SK-N-SH (cell line): ENCODE measurements around the gene CDH4. TPM values are rescaled to one million over a fixed set of nuclear protein-coding genes. Genes with fewer than 3 reads are reported as not detected.

Experiments used
- CTCF ChIA-PET: fragments of 300-600, 350-600 bp; formaldehyde crosslinking; extraction: SDS; loops from one replicate; lab custom pipeline; 2021; lab: Yijun Ruan, JAX
- POLR2A ChIA-PET: fragments of 350-600 bp; sonication (Branson Sonifier 250); formaldehyde crosslinking; extraction: SDS; loops from one replicate; lab custom pipeline; 2020; ENCODE audit warnings: antibody characterized with exemption, inconsistent platforms; lab: Yijun Ruan, JAX
- DNase-seq: peaks from one replicate; pipeline ENCODE4 v3.0.0; 2012
- H2AFZ ChIP-seq: fragments of 200-600 bp; sonication (generic); 2 replicates; pipeline ENCODE4 v1.8.1; 2016; ENCODE audit warnings: antibody characterized with exemption, mild to moderate bottlenecking, low read depth
- H3F3A ChIP-seq: fragments of 200-600 bp; sonication (generic); replicated peaks from 2 replicates; pipeline ENCODE3; 2016; ENCODE audit warnings: antibody characterized with exemption, mild to moderate bottlenecking; ENCODE audit not compliant: insufficient read depth
- H3K27ac ChIP-seq, 2 experiments: fragments of 200-500 bp in 1 of 2; fragments of 200-600 bp in 1 of 2; sonication (Bioruptor generic) in 1 of 2; sonication (generic), shearing (Covaris generic) in 1 of 2; 2 replicates each; pipeline versions ENCODE4 v1.5.1 to v1.6.1; 2014 to 2016; ENCODE audit warnings: low read depth in 2 of 2, inconsistent platforms in 1 of 2, low read length in 1 of 2, mild to moderate bottlenecking in 1 of 2, mixed read lengths in 1 of 2
- H3K27me3 ChIP-seq: fragments of 200-600 bp; sonication (generic), shearing (Covaris generic); 2 replicates; pipeline ENCODE4 v1.6.1; 2016; ENCODE audit warnings: mixed run types; ENCODE audit not compliant: insufficient read depth
- H3K36me3 ChIP-seq, 2 experiments: fragments of 200-500 bp in 1 of 2; fragments of 200-600 bp in 1 of 2; sonication (Bioruptor generic) in 1 of 2; sonication (generic) in 1 of 2; replicated peaks in 1 of 2; 2 replicates each; pipeline versions ENCODE3 to v1.5.1; 2014 to 2016; ENCODE audit warnings: low read length in 1 of 2, mild to moderate bottlenecking in 1 of 2; ENCODE audit not compliant: insufficient read depth in 2 of 2, control insufficient read depth in 1 of 2
- H3K4me1 ChIP-seq, 2 experiments: fragments of 200-500 bp in 1 of 2; fragments of 200-600 bp in 1 of 2; sonication (Bioruptor generic) in 1 of 2; sonication (generic), shearing (Covaris generic) in 1 of 2; 2 replicates each; pipeline versions ENCODE4 v1.5.1 to v1.6.1; 2014 to 2016; ENCODE audit warnings: low read depth in 1 of 2, low read length in 1 of 2, mixed run types in 1 of 2; ENCODE audit not compliant: insufficient read depth in 2 of 2, control insufficient read depth in 1 of 2
- H3K4me2 ChIP-seq: fragments of 200-600 bp; sonication (generic), shearing (Covaris generic); 2 replicates; pipeline ENCODE4 v1.6.1; 2017; ENCODE audit warnings: mixed run types
- H3K4me3 ChIP-seq, 2 experiments: fragments of 200-500 bp in 1 of 2; fragments of 200-600 bp in 1 of 2; sonication (Bioruptor generic) in 1 of 2; sonication (generic), shearing (Covaris generic) in 1 of 2; 2 replicates each; pipeline versions ENCODE4 v1.5.1 to v1.8.1; 2014 to 2016; ENCODE audit warnings: low read depth in 2 of 2, inconsistent platforms in 1 of 2, low read length in 1 of 2, mild to moderate bottlenecking in 1 of 2, mixed read lengths in 1 of 2, moderate library complexity in 1 of 2
- H3K79me2 ChIP-seq: fragments of 200-600 bp; sonication (generic); 2 replicates; pipeline ENCODE4 v1.8.1; 2017; ENCODE audit warnings: mild to moderate bottlenecking; ENCODE audit not compliant: insufficient read depth
- H3K9ac ChIP-seq: fragments of 200-600 bp; sonication (generic); 2 replicates; pipeline ENCODE4 v1.6.1; 2017; ENCODE audit warnings: mixed run types
- H3K9me2 ChIP-seq: fragments of 200-600 bp; sonication (generic); 2 replicates; pipeline ENCODE4 v1.6.1; 2017; ENCODE audit warnings: mixed run types
- H3K9me3 ChIP-seq: fragments of 200-600 bp; sonication (generic); 2 replicates; pipeline ENCODE4 v1.6.1; 2017; ENCODE audit warnings: mixed run types, mild to moderate bottlenecking, moderate library complexity
- H4K20me1 ChIP-seq: fragments of 200-600 bp; sonication (generic); 2 replicates; pipeline ENCODE4 v1.6.1; 2017; ENCODE audit warnings: mild to moderate bottlenecking, mixed run types; ENCODE audit not compliant: insufficient read depth
- ELF1 ChIP-seq: IDR thresholded peaks from 2 replicates; pipeline ENCODE4 v1.4.0; 2012
- EZH2phosphoT487 ChIP-seq: fragments of 200-600 bp; sonication (generic); IDR thresholded peaks from 2 replicates; pipeline ENCODE4 v1.6.1; 2017; ENCODE audit warnings: low read depth, mixed run types, mild to moderate bottlenecking, antibody characterized with exemption, moderate library complexity, borderline replicate concordance
- FOSL2 ChIP-seq: IDR thresholded peaks from 2 replicates; pipeline ENCODE4 v1.4.0; 2012; ENCODE audit warnings: low read depth, mild to moderate bottlenecking, moderate library complexity, borderline replicate concordance
- GABPA ChIP-seq: IDR thresholded peaks from 2 replicates; pipeline ENCODE4 v1.4.0; 2012; ENCODE audit warnings: low read depth, mild to moderate bottlenecking
- GATA2 ChIP-seq: sonication (generic); formaldehyde crosslinking; IDR thresholded peaks from 2 replicates; pipeline ENCODE4 v1.5.0; 2020; ENCODE audit warnings: mild to moderate bottlenecking, missing genetic modification reagents
- IRF3 ChIP-seq: fragments of 150-350 bp; IDR thresholded peaks from 2 replicates; pipeline ENCODE4 v1.6.1; 2016; ENCODE audit warnings: mild to moderate bottlenecking, low read depth, low read length
- MEF2A ChIP-seq: IDR thresholded peaks from 2 replicates; pipeline ENCODE4 v1.4.0; 2012; ENCODE audit warnings: low read depth, borderline replicate concordance
- MXI1 ChIP-seq: IDR thresholded peaks from 2 replicates; pipeline ENCODE4 v1.6.1; 2012; ENCODE audit warnings: mild to moderate bottlenecking, low read depth, low read length, improper control_type of control experiment
- NFIC ChIP-seq: IDR thresholded peaks from 2 replicates; pipeline ENCODE4 v1.4.0; 2012; ENCODE audit warnings: borderline replicate concordance
- NRF1 ChIP-seq: IDR thresholded peaks from 2 replicates; pipeline ENCODE4 v1.6.1; 2012; ENCODE audit warnings: low read depth, mild to moderate bottlenecking, low read length
- RAD21 ChIP-seq: IDR thresholded peaks from 2 replicates; pipeline ENCODE4 v1.6.1; 2012; ENCODE audit warnings: mild to moderate bottlenecking, low read length
- RCOR1 ChIP-seq: fragments of 150-350 bp; IDR thresholded peaks from 2 replicates; pipeline ENCODE4 v1.6.1; 2017; ENCODE audit warnings: antibody characterized with exemption, low read length
- RFX5 ChIP-seq: IDR thresholded peaks from 2 replicates; pipeline ENCODE4 v1.6.1; 2012; ENCODE audit warnings: mild to moderate bottlenecking, improper control_type of control experiment, low read length
- RXRA ChIP-seq: IDR thresholded peaks from 2 replicates; pipeline ENCODE4 v1.4.0; 2012; ENCODE audit warnings: low read depth, mild to moderate bottlenecking, borderline replicate concordance
- SIN3A ChIP-seq: IDR thresholded peaks from 2 replicates; pipeline ENCODE4 v1.6.1; 2012; ENCODE audit warnings: low read depth, mild to moderate bottlenecking, low read length, moderate library complexity, borderline replicate concordance
- TAF1 ChIP-seq: IDR thresholded peaks from 2 replicates; pipeline ENCODE4 v1.6.1; 2012; ENCODE audit warnings: low read depth, mild to moderate bottlenecking, low read length, moderate library complexity, borderline replicate concordance
- TCF12 ChIP-seq: IDR thresholded peaks from 2 replicates; pipeline ENCODE4 v1.4.0; 2012
- USF1 ChIP-seq: IDR thresholded peaks from 2 replicates; pipeline ENCODE4 v1.4.0; 2012; ENCODE audit warnings: low read depth, borderline replicate concordance
- USF2 ChIP-seq: fragments of 150-350 bp; IDR thresholded peaks from 2 replicates; pipeline ENCODE4 v1.6.1; 2017; ENCODE audit warnings: antibody characterized with exemption, low read length, low read depth, borderline replicate concordance
- YY1 ChIP-seq: IDR thresholded peaks from 2 replicates; pipeline ENCODE4 v1.4.0; 2012; ENCODE audit warnings: low read depth, mild to moderate bottlenecking
- ZBTB33 ChIP-seq: IDR thresholded peaks from 2 replicates; pipeline ENCODE4 v1.4.0; 2012; ENCODE audit warnings: low read depth, borderline replicate concordance
- WGBS: methylation state at CpG from one replicate; pipeline ENCODE4 v1.1.6; 2017; ENCODE audit warnings: low lambda C conversion rate; 5-methylcytosine and 5-hydroxymethylcytosine counted together
- polyA plus RNA-seq, 3 experiments: library from polyadenylated mRNA; depleted of rRNA; stranded (reverse); fragments of >200 nt; gene quantifications; 2 replicates each; pipeline ENCODE4 v1.2.3, GENCODE V29; 2012
- TF ChIP-seq, protein P1 (sequence below): IDR thresholded peaks from 2 replicates; pipeline ENCODE4 v1.4.0; 2012; ENCODE audit warnings: low read depth

Gene CDH4
- polyA plus RNA-seq, 1 of the 3 experiments (the other 2 are of a cell fraction): not detected

DNA sequence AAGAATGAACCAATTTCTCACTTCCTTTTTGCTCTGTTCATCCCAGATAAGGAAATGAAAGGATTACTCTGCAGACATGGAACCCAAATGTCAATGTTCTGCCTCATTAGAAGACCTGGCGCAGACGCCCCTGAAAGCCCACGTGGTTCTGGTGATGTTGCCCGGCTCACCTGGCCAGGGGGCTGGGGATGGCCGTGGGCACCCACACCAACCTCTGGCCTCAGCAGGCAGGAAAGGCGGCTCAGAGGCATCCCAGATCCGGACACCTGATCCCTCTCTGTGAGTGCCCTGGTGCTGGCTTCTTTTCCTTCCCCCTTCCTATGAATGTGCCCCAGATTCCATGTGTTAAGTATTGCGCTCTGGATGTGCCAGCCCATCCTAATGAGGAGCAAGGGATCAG is 33.6 kb downstream of the CDH4 start:
- no peak overlapping the region for H3K9ac ChIP-seq
- WGBS: 28% methylated on average over 4 of the region's 8 CpGs
- H3K36me3 ChIP-seq: no peaks in the 10 kb centered on the region
- no peaks in the 10 kb centered on the region for H4K20me1 ChIP-seq
- H3K4me3 ChIP-seq: no peak overlapping the region
- H3K9me2 ChIP-seq: no peaks in the 10 kb centered on the region
- ChIA-PET POLR2A (no interaction called here), CTCF (interaction anchor here (2.2 kb wide), 1 partner anchor 23 kb away, joined by 6 read pairs; no protein-coding TSS in a partner anchor)
- no peaks in the 10 kb centered on the region for H3K79me2 ChIP-seq
- H3F3A ChIP-seq: peaks cover 2% of the 10 kb centered on the region
- no peak overlapping the region for H3K4me2 ChIP-seq
- DNase-seq: no peak
- H2AFZ ChIP-seq: no peak overlapping the region
- H3K4me1 ChIP-seq: no peaks in the 10 kb centered on the region
- TF ChIP-seq SIN3A: no peak
- TF ChIP-seq ZBTB33: no peak
- TF ChIP-seq YY1: no peak
- TF ChIP-seq USF1: no peak
- no peak for TF ChIP-seq TCF12
- no peak for TF ChIP-seq EZH2phosphoT487
- TF ChIP-seq MEF2A: no peak
- TF ChIP-seq IRF3: no peak
- no peak for TF ChIP-seq RFX5
- no peak for TF ChIP-seq USF2
- no peak for TF ChIP-seq RCOR1
- TF ChIP-seq MXI1: no peak
- H3K27ac ChIP-seq: no peak overlapping the region
- H3K9me3 ChIP-seq: no peaks in the 10 kb centered on the region
- no peaks in the 10 kb centered on the region for H3K27me3 ChIP-seq

GRCh38 chr20:61287583-61288275 is 35.7 kb downstream of the CDH4 start:
- no peak overlapping the region for H3K27ac ChIP-seq
- ChIA-PET POLR2A (no interaction called here), CTCF (no interaction called here)
- WGBS: 48% methylated on average over 13 of the region's 15 CpGs
- no peaks in the 10 kb centered on the region for H3F3A ChIP-seq
- H3K4me2 ChIP-seq: no peak overlapping the region
- no peaks in the 10 kb centered on the region for H3K27me3 ChIP-seq
- H3K9ac ChIP-seq: no peak overlapping the region
- no peak for DNase-seq
- H3K36me3 ChIP-seq: no peaks in the 10 kb centered on the region
- no peaks in the 10 kb centered on the region for H3K9me3 ChIP-seq
- H3K4me1 ChIP-seq: no peaks in the 10 kb centered on the region
- H4K20me1 ChIP-seq: no peaks in the 10 kb centered on the region
- no peaks in the 10 kb centered on the region for H3K9me2 ChIP-seq
- no peak overlapping the region for H2AFZ ChIP-seq
- no peaks in the 10 kb centered on the region for H3K79me2 ChIP-seq
- no peak overlapping the region for H3K4me3 ChIP-seq
- TF ChIP-seq RXRA (no peak), YY1 (no peak), TCF12 (no peak), FOSL2 (no peak), ELF1 (no peak), RAD21 (no peak), NFIC (no peak), RCOR1 (no peak), MXI1 (no peak), TAF1 (no peak), GATA2 (CRISPR knock-in tag) (no peak), USF2 (no peak), SIN3A (no peak), NRF1 (no peak), GABPA (no peak)
- TF ChIP-seq, protein P1, sequence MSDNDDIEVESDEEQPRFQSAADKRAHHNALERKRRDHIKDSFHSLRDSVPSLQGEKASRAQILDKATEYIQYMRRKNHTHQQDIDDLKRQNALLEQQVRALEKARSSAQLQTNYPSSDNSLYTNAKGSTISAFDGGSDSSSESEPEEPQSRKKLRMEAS: no peak
